ENCODE measurements around the gene COX20.

Gene COX20

GRCh38 chr1:244796719-244797406 lies 38.6 kb upstream of the COX20 start:
- TF ChIP-seq CTCF (IDR thresholded peaks at IDR 0.05), result peak; percentile 91

- no peak for TF ChIP-seq CTCF (IDR thresholded peaks at IDR 0.05)
Observed at GRCh38 chr1:244800821-244801220, 34.6 kb upstream of the COX20 start.

GRCh38 chr1:244801246-244801645 lies 34.2 kb upstream of the COX20 start:
- peak; percentile 69; the same call in 1 of the 2 replicates for TF ChIP-seq CTCF (IDR thresholded peaks at IDR 0.05)

- TF ChIP-seq CTCF (IDR thresholded peaks at IDR 0.05), result no peak
Observed at GRCh38 chr1:244802041-244802440, 33.4 kb upstream of the COX20 start.

- no peak for TF ChIP-seq CTCF (IDR thresholded peaks at IDR 0.05)
Observed at GRCh38 chr1:244802556-244803239, 32.8 kb upstream of the COX20 start.

GRCh38 chr1:244804841-244805240 lies 30.6 kb upstream of the COX20 start:
- TF ChIP-seq CTCF (IDR thresholded peaks at IDR 0.05), result no peak

GRCh38 chr1:244807138-244807537 lies 28.3 kb upstream of the COX20 start:
- no peak for TF ChIP-seq CTCF (IDR thresholded peaks at IDR 0.05)

All from LNCAP (cell line).